GM19328 (cell line): ENCODE measurements around the gene TARBP1.

Experiments used
- ATAC-seq: cut with Tn5 transposase; IDR thresholded peaks from one replicate; pipeline ENCODE4 v1.9.1; 2021; ENCODE audit warnings: mild to moderate bottlenecking, moderate library complexity; ENCODE audit not compliant: unreplicated experiment

TARBP1 gene

DNA sequence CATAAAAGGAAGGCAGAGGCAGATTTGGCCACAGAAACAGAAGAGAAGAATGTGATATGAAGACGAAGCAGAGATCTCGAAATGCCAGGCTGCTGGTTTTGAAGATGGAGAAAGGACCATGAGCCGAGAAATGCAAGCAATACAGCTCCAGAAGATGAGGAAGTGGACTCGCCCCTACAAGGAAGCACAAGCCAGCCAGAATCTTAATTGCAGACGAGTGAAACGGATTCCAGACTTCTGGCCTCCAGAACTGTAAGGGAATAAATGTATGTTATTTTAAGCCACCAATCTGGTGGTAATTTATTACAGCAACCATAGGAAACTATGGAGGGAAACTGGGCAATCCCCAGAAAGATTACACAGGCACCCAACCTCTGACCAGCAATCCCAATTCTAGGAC, 24.1 kb downstream of the TARBP1 start:
- ATAC-seq, result no peak

DNA sequence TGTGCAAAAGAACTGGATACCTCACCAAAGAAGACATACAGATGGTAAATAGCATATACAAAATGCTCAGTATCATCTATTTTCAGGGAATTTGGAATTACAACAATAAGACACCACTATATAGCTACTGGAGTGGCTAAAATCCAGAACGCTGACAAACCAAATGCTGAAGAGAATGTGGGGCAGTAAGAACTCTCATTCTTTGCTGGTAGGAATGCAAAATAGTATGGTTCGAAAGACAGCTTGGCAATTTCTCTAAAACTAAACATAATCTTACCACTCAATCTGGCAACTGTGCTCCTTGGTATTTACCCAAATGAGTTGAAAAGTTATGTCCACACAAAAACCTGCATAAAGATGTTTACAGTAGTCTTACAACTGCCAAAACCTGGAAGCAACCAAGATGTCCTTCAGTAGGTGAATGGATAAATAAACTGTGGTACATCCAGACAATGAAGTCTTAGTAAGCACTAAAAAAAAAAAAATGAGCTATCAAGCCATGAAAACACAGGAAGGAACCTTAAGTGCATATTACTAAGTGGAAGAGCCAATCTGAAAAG, 26.5 kb downstream of the TARBP1 start:
- ATAC-seq, result no peak

DNA sequence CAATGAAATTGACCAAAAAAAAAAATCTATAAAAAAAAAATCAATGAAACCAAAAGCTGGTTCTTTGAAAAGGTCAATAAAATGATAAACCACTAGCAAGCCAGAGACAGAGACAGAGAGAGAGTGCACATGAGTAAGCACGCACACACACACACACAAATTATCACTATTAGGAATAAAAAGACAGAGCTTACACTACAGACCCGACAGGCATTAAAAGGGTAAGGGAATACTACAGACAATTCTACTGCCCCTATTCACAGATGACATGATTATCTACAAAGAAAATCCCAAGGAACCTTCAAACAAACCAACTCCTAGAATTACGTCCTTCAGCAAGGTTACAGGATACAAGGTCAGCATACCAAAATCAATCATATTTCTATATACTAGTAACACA, 38.6 kb downstream of the TARBP1 start:
- no peak for ATAC-seq

DNA sequence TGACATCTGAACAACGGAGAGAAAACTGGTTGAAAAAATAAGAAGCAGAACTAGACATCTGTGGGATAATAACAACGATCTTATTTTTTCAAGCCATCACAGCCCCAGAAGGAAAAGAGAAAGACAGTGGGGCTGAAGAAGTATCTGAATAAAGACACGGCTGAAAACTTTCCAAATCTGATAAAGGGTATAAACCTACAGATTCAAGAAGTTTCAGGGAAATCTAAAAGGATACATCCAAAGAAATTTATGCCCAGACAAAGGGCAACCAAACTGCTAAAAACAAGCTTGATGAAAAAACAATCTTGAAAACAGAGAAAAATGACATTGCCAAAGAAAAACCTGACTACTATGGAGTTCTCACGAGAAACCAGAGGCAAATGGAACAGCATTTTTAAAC, 40.4 kb downstream of the TARBP1 start:
- no peak for ATAC-seq

DNA sequence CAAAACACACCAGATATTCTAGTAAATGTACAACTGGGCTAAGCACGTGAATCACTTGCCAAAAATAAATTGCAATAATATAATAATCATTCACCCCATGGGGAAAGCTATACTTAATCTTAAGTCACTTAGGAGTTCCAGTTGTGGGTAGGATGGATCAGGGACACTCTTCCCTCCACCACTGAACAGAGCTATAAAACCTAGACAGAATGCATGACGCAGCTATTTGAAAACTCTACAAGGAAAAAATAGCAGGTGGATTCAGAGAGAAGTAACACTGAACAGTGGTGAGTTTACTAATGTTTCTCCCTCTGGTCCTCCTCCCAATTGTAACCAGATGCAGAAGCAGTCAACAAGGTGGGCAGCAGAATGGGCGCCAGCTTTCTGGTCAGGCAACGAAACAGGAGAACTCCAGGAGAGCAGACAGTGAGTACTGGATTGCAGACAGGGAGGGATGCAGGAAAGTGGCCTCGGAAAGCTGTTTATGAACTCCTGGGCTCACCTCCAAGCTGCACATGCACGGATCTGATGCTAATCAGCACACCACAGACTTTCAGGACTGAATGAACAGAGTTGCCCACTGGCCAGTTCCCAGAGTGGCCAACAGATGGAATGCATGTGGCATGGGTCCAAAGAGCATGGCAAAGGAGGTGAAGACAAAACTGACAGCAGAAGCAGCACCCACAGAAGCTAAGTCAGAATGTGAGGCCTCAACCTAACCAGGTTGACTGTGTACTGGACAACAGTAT, 41.4 kb downstream of the TARBP1 start:
- ATAC-seq, result no peak

DNA sequence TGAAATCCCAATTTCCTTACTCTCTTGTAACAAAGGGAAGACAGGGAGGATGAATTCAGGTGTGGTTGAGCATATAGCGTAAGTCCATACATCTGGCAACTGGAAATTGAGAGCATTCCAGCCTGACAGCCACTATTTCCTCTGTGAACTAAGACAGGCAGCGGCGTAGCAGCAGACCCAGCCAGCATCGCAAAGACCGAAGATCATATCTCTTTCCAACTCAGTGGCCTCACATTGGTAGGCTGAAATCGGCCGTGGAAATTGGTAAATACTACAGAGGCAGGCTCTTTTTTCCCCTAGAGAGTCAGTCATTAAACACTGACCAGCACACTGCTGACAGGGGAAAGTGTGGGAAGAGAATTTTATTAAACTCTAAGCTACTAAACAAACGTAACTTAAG, 43.4 kb downstream of the TARBP1 start:
- no peak for ATAC-seq

DNA sequence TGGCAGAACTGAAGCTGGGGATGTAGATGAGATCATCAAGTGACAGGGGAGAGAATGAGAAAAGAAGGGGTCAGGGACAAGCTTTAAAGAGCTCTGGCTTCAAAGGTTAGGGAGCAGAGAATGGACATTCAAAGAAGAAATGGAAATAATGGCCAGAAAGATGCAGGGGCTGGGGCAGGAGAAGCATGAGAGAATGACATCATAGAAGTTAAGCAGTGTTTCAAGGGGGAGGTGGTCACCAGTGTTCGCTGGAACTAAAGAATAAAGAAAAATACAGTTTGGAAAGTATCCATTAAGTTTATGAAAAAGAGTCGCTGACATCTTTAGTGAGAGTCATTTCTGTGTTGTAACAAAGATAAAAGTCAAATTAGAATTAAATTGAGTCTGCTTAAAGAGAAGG, 44.3 kb downstream of the TARBP1 start:
- no peak for ATAC-seq

DNA sequence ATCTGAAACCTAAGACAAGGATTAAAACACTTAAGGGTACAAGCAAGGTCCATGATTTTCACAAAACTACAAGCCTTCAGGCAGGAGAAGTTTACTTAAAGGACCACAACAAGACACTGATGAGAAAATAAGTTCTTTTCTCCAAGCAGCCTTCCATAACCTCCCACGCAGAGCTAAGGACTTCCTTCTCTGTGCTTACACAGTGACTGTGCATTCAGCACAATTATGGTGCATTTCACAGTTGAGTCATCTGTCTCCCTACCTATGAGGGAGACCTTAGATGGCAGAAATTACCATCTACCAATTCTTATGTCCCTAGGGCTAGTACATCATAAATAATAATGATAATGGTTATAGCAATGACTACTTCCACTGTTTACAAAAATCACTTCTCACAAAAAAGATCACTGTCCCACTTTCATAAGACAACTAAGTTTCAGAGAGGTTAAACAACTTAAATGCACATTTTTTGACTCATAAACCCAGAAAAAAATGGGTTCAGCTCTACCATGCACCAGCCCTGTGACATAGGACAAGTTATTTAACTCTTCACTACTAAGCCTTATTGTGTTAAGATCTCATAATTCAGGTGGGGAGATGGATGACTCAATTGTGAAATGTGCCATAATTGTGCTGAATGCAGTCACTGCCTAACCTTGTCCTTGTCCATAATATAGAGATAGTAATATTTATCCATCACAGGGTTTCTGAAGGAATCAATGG, 45.3 kb downstream of the TARBP1 start:
- ATAC-seq, result peak; percentile 57

DNA sequence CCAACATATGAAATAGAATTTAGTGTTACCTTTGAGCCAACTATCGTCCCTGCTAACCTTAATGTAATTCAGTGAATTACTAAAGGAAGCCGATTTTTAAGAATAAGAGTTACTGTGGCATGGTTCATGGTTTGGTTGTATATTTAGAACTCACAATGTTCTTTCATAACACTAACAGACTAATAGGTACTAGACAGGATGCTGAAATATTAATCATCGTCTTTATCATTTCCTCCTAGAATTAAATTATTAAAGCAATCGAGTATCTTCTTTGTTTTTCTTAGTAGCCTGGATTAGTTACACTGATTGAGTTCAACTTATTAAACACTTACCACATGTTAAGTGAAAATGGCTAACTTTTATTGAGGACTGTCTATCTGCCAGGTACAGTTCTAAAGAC, 47.7 kb downstream of the TARBP1 start:
- no peak for ATAC-seq

DNA sequence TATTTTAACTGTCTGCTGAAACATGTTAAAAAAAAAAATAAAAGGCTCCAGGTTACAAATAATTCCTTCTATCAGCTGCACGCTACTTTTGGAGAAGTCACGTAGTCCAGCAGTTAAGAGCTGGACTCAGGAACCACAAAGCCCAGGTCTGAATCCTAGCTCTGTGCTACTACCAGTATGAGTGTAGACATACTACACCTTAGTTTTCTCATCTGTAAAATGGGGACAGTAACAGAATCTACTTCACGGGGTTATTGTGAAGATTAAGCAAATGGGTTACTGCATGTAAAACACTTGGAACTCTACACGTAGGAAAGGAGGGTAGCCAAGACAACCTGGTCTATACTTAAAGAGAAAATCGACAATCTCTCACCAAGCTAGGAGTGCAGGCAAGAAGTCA, 48.3 kb downstream of the TARBP1 start:
- no peak for ATAC-seq

DNA sequence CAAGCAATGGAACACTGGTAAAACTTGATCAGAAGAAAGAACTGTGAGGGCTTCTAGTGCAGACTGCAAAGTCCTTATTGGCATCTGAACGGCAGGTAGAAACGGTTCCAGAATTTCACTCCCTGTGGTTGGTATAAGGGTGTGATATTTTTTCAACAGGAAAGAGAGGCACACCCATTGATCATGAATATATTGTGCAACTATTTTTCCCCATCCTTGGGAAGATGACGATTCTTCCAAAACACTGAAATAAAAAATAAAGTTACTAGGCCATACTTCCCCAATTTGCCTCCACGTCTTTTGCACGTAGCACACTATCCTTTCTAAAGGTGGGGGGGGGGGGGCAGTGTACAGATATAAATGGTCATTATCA, 49.6 kb downstream of the TARBP1 start:
- ATAC-seq, result no peak

DNA sequence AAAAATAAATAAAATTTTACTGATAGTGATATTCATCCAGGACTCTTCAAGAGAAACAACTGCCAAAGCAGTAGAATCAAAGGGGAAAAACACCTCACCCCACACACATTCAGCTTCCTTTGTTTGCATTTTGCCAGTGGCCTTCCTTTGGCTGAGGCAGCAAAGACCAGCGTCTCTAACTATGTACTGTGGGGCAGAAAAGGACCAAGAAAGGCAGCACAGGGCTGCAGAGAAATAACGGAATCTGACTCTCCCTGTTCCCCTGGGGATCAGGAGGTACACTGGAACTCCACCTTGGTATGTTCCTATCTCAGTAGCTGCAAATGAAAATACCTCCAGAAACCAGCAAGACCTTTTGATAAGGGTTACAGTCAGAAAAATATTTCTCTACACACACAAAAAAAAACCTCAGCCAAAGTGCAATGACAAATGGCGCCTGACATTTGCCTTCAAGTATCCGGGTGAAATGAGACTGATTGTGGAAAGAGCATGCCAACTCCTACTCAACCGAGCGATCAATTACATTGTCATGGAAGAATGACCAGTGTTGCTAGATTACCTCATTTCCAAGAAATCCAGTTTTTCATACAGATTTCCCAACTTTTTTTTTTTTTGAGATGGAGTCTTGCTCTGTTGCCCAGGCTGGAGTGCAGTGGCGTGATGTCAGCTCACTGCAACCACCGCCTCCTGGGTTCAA, 50.9 kb downstream of the TARBP1 start:
- no peak for ATAC-seq

DNA sequence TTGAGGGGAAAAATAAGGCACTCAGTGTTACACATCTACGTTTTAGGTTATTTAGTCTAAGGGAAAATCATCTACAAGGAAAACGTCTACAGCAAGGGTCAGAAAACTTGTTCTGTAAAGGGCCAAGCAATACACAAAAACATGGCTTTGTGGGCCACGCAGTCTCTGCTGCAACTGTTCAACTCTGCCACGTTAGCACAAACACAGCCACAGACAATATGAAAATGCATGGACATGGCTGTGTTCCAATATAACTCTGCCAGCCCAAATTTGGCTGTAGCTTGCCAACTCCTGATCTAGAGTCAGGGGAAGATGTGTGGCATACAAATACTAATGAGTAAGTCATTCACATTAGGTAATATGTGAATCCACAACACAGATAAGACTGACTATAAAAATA, 65.0 kb downstream of the TARBP1 start:
- no peak for ATAC-seq

DNA sequence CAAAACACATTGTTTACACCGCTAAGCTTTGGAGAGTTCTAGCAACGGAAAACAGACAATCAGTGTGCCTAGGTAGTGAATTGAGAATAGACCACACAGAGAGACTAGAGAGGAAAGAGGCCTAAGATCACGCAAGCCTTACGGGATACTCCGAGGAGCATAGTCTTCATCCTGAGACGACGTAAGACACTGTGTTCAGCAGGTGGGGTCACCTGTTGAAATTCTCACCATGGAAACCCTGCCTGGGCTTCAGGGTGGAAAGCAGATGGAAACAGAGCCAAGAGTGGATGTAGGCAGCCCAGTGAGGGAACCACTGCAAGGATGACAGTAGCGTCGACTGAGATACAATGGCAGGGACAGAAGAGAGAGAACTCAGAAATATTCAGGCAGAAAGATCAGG, 65.5 kb downstream of the TARBP1 start:
- ATAC-seq, result no peak

DNA sequence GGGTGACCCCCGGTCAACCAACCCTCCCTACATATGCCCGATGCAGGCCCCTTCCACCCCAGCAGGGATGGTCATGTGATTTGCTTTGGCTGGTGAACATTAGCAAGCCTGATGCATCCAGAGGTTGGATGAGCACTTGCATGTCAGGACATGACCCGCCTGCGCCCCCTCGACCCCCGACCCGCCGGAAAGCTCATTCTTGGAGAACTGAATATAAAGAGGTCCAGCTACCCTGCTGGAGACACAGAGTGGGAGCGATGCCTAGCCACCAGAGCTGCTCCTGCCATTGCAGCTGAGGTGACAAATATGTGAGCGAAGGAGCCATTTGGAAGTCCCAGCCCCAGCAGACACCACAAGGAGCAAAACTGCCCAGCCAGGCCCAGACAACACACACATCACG, 66.1 kb downstream of the TARBP1 start:
- no peak for ATAC-seq

DNA sequence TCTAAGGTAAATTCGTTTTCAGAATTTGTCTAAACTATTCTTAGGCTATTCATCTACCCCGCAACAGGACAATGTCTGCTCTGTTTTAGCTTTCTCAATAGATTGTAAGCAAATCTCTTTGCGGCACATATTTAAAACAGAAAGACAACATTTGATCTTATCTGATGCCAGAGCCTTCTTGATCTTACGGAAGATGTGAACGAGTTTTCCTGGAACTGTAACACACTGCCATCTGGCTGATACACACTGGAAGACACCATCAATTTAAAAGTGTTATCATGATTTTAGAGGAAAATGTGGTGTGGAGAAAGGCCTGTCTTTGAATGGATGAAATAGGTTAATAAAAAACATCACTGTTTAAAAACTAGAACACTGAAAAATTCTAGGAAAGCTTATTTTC, 69.7 kb downstream of the TARBP1 start:
- ATAC-seq, result no peak

DNA sequence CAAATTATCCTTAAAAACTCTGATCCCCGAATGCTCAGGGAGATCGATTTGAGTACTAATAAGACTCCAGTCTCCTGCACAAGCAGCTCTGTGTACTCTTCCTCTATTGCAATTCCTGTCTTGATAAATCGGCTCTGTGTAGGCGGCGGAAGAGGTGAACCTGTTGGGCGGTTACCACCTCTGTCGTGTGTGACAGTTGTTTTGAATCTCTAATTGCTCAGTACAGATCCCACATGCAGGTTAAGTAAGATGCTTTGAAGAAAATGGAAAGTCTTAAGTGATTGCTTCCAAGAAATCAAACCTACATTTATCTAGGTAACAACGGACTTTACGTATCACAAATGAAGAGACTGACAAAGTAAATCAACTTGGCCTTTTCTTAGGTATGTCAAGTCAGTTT, 70.2 kb downstream of the TARBP1 start:
- ATAC-seq, result no peak

DNA sequence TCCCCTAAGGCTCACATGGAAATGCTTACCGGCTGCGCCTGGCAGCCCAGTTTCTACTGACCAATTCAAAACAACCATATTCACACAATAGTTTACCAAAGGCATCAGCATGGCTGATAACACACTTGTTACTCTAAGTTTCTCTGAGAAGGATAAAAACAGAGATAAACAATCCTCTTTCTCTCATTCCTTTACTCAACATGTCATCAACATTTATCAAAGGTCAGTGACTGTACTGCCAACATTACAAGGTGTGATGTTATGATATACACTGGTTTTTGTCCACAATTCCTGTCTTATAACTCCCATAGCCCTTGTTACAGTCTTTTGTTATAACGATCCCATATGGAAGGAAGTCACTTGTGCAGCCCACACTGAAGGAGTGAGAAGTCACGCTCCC, 72.1 kb downstream of the TARBP1 start:
- no peak for ATAC-seq

DNA sequence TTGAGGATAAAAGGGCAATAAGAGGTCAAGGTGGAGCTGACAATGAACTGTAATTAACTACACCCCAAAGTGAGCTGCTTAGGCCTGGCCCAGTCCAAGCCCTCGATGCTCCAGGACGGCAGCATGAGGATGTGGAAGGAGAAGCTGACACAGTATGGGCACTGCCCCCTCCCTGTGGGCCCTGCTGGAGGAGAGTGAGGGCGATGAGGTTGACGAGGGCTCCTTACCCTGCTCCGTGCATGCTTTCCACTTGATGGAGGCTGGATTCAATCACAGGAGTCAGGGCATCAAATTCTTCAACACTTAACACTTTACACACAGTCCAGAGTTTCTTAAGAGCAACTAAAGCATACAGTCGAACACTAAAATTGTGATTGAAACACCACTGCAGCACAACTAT, 73.3 kb downstream of the TARBP1 start:
- no peak for ATAC-seq

DNA sequence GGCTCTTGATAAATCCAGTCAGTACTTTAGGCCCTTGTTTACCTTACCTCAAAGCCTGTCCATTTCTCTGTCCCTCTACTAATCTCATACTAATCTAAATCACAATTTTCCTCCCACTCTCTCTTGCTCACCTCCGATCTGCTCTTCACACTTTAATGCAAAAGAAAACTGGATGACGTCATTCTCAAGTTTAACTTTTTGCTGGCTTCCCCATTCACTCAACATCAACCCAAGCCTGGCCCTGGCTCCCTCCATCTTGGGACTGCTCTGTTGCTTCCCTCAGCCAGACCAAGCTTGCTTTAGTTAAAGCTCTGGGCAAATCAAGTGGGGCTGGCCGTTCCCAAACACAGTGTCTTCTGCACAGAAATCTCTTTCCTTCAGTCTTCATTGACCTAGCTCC, 76.0 kb downstream of the TARBP1 start:
- ATAC-seq, result no peak

DNA sequence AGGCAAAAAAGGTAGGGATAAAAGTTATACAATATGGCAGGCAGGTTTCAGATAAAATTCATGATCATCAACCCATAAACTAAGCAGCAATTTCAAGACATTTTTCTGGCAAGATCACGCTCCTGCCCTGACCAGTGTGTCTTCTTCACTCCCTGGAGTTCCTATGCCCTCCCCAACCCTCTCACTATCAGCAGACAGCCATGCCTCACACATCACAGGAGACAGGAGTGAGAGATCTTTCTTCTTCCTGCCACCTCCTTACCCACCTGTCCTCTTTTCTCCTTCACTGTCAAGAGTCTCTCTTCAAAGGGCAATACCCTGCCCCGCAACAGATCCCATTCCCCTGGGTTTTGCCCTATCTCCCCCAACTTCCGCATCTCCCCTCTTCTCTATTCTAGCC, 77.3 kb downstream of the TARBP1 start:
- no peak for ATAC-seq

DNA sequence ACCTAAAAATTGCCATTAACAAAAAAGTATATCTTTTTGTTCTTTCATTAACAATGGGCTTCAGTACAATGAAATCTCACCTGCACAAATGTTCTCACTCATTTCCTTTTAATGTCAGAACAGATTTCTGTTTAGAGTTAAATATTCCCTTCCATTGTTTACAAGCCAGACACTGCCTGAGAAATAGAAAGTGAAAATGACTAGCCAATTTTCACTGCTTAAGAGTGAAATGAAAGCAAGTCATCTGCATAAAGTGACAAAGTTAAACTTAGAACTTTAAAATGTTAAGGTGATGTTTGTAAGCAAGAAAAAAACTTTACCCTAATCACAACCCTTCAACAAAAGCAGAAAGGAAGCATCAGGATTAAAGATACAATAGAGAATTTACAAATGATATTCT, 78.2 kb downstream of the TARBP1 start:
- ATAC-seq, result no peak
